Breast epithelium (tissue), 4 donors: ENCODE results near the gene EAF1. TPM values are rescaled to one million over a fixed set of nuclear protein-coding genes. Genes with fewer than 3 reads are reported as not detected.

Source experiments
- DNase-seq, 2 donors: peaks; one replicate each; pipeline ENCODE4 v3.0.0-alpha.2; 2019; ENCODE audit warnings: low spot score in 2 of 2
- H3K27ac ChIP-seq, 2 donors: fragments of 200-600 bp; sonication (generic) in 1 of 2; one replicate each; pipeline ENCODE4 v1.5.1; 2016 to 2019; ENCODE audit warnings: mild to moderate bottlenecking in 1 of 2
- H3K27me3 ChIP-seq, 2 donors: fragments of 200-600 bp; sonication (generic) in 1 of 2; one replicate each; pipeline versions ENCODE4 v1.5.1 to v1.6.0; 2017 to 2019; ENCODE audit warnings: control low read depth in 1 of 2, mild to moderate bottlenecking in 1 of 2
- H3K36me3 ChIP-seq: fragments of 200-600 bp; one replicate; pipeline ENCODE4 v1.5.1; 2019
- H3K4me1 ChIP-seq, 2 donors: fragments of 200-600 bp; sonication (generic); one replicate each; pipeline ENCODE4 v1.5.1; 2016 to 2019; ENCODE audit warnings: control low read depth in 1 of 2
- H3K4me3 ChIP-seq, 3 donors: fragments of 200-600 bp; sonication (generic); 1 replicate in 2 of 3; 2 replicates in 1 of 3; pipeline ENCODE4 v1.5.1; 2016 to 2019; ENCODE audit warnings: mild to moderate bottlenecking in 3 of 3, moderate library complexity in 2 of 3
- H3K9me3 ChIP-seq, 2 donors: fragments of 200-600 bp; sonication (generic) in 1 of 2; one replicate each; pipeline ENCODE4 v1.5.1; 2016 to 2019; ENCODE audit warnings: control low read depth in 1 of 2
- POLR2A ChIP-seq: fragments of 450-650 bp; IDR thresholded peaks from one replicate; pipeline ENCODE4 v1.6.1; 2016; ENCODE audit warnings: antibody characterized with exemption, mild to moderate bottlenecking, moderate library complexity
- POLR2AphosphoS5 ChIP-seq, 3 donors: sonication (generic); formaldehyde crosslinking; IDR thresholded peaks; one replicate each; pipeline ENCODE4 v1.6.1; 2017; ENCODE audit warnings: antibody characterized with exemption in 3 of 3
- intact Hi-C: fragments of 100-400 bp; cut with DNase I; formaldehyde crosslinking; loops from one replicate; pipeline ENCODE4 v1.15.1; 2023; ENCODE audit warnings: low total_unique reads
- total RNA-seq, 3 donors: library from RNA; depleted of rRNA; stranded (reverse); fragments of >200 nt; gene quantifications; one replicate each; pipeline ENCODE4 v1.1.0, GENCODE V29; 2016
- TF ChIP-seq, protein P1 (sequence below), 3 donors: fragments of 450-650 bp; IDR thresholded peaks; one replicate each; pipeline ENCODE4 v1.5.1; 2016 to 2017; ENCODE audit warnings: antibody characterized with exemption in 3 of 3, mild to moderate bottlenecking in 3 of 3, moderate library complexity in 3 of 3

EAF1 gene
- total RNA-seq, 3 donors from 2014 or later = 18.7 to 21.5 (median 21.0) TPM

DNA sequence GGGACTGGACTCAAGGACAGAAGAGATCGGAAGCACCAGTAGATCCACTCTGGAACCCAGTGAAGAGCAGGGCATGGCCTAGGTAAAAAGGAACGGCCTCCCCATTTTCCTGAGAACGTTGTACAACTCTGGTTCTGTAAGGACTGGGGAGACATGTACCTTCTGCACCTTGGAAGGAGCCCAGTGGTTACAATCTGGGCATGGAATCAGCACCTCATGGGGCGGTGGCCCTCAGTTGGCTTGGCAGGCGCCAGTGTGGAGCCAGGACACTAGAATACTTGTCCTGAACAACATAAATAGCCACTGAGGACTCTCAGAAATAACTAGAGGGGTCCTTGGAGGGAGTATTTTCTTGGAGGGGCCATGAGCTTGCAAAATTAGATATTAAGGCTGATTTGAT lies 25.6 kb downstream of the EAF1 start:
- Histone ChIP-seq H3K4me3 (no peak overlapping the region), H3K4me1 (no peaks in the 10 kb centered on the region), H3K27ac (no peak overlapping the region), H3K36me3 (no peaks in the 10 kb centered on the region), H3K27me3 (no peaks in the 10 kb centered on the region), H3K9me3 (no peaks in the 10 kb centered on the region)
- intact Hi-C loops = no loop called here
- DNase-seq = no peak
- TF ChIP-seq, protein P1, sequence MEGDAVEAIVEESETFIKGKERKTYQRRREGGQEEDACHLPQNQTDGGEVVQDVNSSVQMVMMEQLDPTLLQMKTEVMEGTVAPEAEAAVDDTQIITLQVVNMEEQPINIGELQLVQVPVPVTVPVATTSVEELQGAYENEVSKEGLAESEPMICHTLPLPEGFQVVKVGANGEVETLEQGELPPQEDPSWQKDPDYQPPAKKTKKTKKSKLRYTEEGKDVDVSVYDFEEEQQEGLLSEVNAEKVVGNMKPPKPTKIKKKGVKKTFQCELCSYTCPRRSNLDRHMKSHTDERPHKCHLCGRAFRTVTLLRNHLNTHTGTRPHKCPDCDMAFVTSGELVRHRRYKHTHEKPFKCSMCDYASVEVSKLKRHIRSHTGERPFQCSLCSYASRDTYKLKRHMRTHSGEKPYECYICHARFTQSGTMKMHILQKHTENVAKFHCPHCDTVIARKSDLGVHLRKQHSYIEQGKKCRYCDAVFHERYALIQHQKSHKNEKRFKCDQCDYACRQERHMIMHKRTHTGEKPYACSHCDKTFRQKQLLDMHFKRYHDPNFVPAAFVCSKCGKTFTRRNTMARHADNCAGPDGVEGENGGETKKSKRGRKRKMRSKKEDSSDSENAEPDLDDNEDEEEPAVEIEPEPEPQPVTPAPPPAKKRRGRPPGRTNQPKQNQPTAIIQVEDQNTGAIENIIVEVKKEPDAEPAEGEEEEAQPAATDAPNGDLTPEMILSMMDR (IDR thresholded peaks at IDR 0.05) = no peak
- TF ChIP-seq POLR2A (no peak), POLR2AphosphoS5 (IDR thresholded peaks at IDR 0.05) (no peak)

DNA sequence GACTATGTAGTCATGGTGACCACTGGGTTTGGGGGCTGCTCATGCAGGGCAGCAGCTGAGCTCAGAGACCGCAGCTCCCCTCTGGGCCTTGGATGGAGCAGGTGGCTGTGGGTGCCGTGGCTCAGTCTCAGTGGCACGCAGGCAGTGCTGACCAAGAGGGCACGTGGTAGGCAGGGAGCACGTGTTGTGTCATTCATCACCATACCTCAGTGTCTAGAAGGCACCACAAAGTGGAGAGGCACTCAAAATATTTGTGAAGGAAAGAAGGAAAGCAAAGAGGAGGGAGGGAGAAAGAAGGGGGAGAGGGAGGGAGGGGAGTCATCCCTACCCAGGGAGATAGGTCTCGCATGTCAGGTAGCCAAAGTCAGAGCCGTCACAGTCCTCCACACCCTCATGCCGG lies 26.1 kb downstream of the EAF1 start:
- Histone ChIP-seq H3K4me3 (no peak overlapping the region), H3K4me1 (no peaks in the 10 kb centered on the region), H3K27me3 (no peaks in the 10 kb centered on the region), H3K36me3 (no peaks in the 10 kb centered on the region), H3K27ac (no peak overlapping the region), H3K9me3 (no peaks in the 10 kb centered on the region)
- DNase-seq = no peak
- intact Hi-C loops = no loop called here
- TF ChIP-seq POLR2AphosphoS5 (IDR thresholded peaks at IDR 0.05) = no peak
- no peak for TF ChIP-seq POLR2A
- TF ChIP-seq, protein P1 (IDR thresholded peaks at IDR 0.05) = no peak

DNA sequence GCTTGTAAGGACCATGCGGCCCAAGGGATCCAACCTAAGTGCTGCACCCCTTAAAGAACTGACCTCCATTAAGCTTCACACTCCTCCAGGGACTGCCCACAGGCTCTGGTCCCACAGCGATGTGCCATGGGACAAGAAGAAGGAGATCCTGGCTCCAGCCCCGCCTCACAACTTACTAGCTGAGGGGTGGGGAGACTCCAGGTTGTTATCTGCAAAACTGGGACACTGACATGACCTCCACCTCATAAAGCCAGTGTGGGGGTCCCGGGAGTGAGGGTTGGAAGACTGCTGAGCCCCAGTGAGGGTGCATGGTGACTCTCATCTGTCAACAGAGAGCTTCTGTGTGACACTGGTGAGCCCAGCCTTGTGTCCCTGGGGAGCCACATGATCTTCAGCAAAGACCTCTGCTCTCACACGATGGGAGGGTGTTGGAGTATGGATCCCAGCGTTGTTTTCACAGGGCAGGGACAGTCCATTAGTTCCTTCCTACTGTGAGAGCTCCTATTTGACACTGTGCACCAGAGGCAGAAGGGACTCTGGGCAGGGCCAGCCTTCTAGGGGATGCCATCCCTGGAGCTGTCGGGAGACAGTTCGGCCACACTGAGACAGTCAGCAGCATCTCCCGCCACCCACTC lies 26.7 kb downstream of the EAF1 start:
- no peak overlapping the region for H3K27ac ChIP-seq
- H3K36me3 ChIP-seq = no peaks in the 10 kb centered on the region
- no peak for DNase-seq
- TF ChIP-seq, protein P1 (IDR thresholded peaks at IDR 0.05) = no peak
- TF ChIP-seq POLR2A (no peak), POLR2AphosphoS5 (IDR thresholded peaks at IDR 0.05) (no peak)
- H3K9me3 ChIP-seq = no peaks in the 10 kb centered on the region
- no peak overlapping the region for H3K4me3 ChIP-seq
- intact Hi-C loops = no loop called here
- H3K4me1 ChIP-seq = no peaks in the 10 kb centered on the region
- no peaks in the 10 kb centered on the region for H3K27me3 ChIP-seq

DNA sequence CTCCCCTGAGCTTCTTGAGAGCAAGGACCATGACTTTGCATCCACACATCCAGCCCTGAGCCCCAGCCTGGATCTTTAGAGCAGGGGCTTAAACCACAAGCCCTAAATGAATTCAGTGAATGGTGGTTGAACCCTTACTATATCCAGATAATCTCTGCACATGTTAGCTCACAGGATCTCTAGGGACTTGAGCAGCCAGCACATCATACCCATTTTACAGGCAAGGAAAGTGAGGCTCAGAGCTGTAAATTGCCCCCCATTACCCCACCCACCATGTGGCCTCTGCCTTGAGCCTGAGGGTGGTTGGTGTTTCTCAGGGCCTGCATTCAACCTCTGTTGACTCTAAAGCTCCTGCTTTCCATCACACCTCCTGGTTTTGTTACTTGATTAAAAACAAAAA lies 27.6 kb downstream of the EAF1 start:
- Histone ChIP-seq H3K36me3 (no peaks in the 10 kb centered on the region), H3K4me1 (no peaks in the 10 kb centered on the region), H3K27ac (no peak overlapping the region), H3K4me3 (no peak overlapping the region), H3K9me3 (no peaks in the 10 kb centered on the region), H3K27me3 (no peaks in the 10 kb centered on the region)
- TF ChIP-seq POLR2A (no peak), POLR2AphosphoS5 (IDR thresholded peaks at IDR 0.05) (no peak)
- TF ChIP-seq, protein P1 (IDR thresholded peaks at IDR 0.05) = no peak
- intact Hi-C loops = no loop called here
- DNase-seq = no peak

DNA sequence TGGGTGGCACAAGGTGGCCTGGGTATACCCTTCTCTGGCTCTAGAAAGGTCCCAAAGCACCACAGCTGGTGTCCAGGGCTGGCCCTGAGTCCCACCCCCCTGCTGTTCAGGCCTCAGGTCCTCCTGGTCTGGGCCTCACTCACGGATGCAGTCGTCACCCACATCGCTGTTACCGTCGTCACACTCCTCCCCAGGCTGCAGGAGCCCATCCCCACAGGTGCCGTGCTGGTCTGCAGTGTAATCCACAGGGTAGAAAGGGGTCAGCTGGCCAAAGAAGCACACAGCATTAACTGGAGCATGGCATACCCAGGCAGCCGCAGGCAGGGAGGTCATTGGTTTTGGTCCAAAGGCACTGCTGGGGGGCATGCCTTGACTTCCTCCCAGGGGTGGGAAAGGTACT lies 28.4 kb downstream of the EAF1 start:
- Histone ChIP-seq H3K27me3 (no peaks in the 10 kb centered on the region), H3K9me3 (no peaks in the 10 kb centered on the region), H3K36me3 (no peaks in the 10 kb centered on the region), H3K27ac (no peak overlapping the region), H3K4me1 (no peaks in the 10 kb centered on the region), H3K4me3 (no peak overlapping the region)
- intact Hi-C loops = no loop called here
- no peak for TF ChIP-seq POLR2A
- TF ChIP-seq, protein P1 (IDR thresholded peaks at IDR 0.05) = no peak
- TF ChIP-seq POLR2AphosphoS5 (IDR thresholded peaks at IDR 0.05) = no peak
- DNase-seq = no peak
